Activated T-helper 17 cell treated with anti-CD3 and anti-CD28 coated beads, Interleukin-2, amount 50 U/mL, for 72 hours (primary cell): ENCODE results near the gene CCDC182. TPM values are rescaled to one million over a fixed set of nuclear protein-coding genes. Genes with fewer than 3 reads are reported as not detected.

Experiments used
- ATAC-seq: fragments of 150-1000 bp; cut with Tn5 transposase; replicated peaks from 2 replicates; pipeline ENCODE4 v1.10.0; 2021; ENCODE audit warnings: mild to moderate bottlenecking, moderate library complexity
- H3K27ac Mint-ChIP-seq: one replicate; pipeline ENCODE4 v1.8.0; 2022; ENCODE audit warnings: mixed read lengths
- H3K27me3 Mint-ChIP-seq: one replicate; pipeline ENCODE4 v1.8.0; 2022; ENCODE audit warnings: mixed read lengths
- H3K36me3 Mint-ChIP-seq: one replicate; pipeline ENCODE4 v1.8.0; 2022; ENCODE audit warnings: low read depth, mild to moderate bottlenecking, mixed read lengths
- H3K4me1 Mint-ChIP-seq: one replicate; pipeline ENCODE4 v1.8.0; 2022; ENCODE audit warnings: mixed read lengths
- H3K4me3 Mint-ChIP-seq: one replicate; pipeline ENCODE4 v1.8.0; 2022; ENCODE audit warnings: mild to moderate bottlenecking, mixed read lengths
- H3K9me3 Mint-ChIP-seq: one replicate; pipeline ENCODE4 v1.8.0; 2022; ENCODE audit warnings: mixed read lengths
- total RNA-seq, 2 donors: library from RNA; stranded (reverse); gene quantifications; one replicate each; pipeline ENCODE4 v1.2.3, GENCODE V29; 2022

CCDC182 gene
- total RNA-seq, 2 donors from 2014 or later = not detected

GRCh38 chr17:57767561-57767960 is 22.5 kb upstream of the CCDC182 start:
- no peaks in the 10 kb centered on the region for H3K4me1 Mint-ChIP-seq
- no peaks in the 10 kb centered on the region for H3K36me3 Mint-ChIP-seq
- no peaks in the 10 kb centered on the region for H3K9me3 Mint-ChIP-seq
- H3K27ac Mint-ChIP-seq = no peak overlapping the region
- H3K4me3 Mint-ChIP-seq = no peak overlapping the region
- H3K27me3 Mint-ChIP-seq = peaks cover 31% of the 10 kb centered on the region
- no peak for ATAC-seq

GRCh38 chr17:57766318-57766943 is 21.3 kb upstream of the CCDC182 start:
- no peaks in the 10 kb centered on the region for H3K36me3 Mint-ChIP-seq
- peaks cover 26% of the 10 kb centered on the region for H3K27me3 Mint-ChIP-seq
- H3K27ac Mint-ChIP-seq = no peak overlapping the region
- no peak overlapping the region for H3K4me3 Mint-ChIP-seq
- no peak for ATAC-seq
- no peaks in the 10 kb centered on the region for H3K9me3 Mint-ChIP-seq
- H3K4me1 Mint-ChIP-seq = no peaks in the 10 kb centered on the region

- no peak for ATAC-seq
- H3K27me3 Mint-ChIP-seq = peaks cover 21% of the 10 kb centered on the region
- no peaks in the 10 kb centered on the region for H3K4me1 Mint-ChIP-seq
- no peaks in the 10 kb centered on the region for H3K36me3 Mint-ChIP-seq
- H3K4me3 Mint-ChIP-seq = no peak overlapping the region
- no peak overlapping the region for H3K27ac Mint-ChIP-seq
- no peaks in the 10 kb centered on the region for H3K9me3 Mint-ChIP-seq
These were observed 17.6 kb upstream of the CCDC182 start for GRCh38 chr17:57762452-57763395.

- Mint-ChIP-seq H3K4me1 (no peaks in the 10 kb centered on the region), H3K9me3 (no peaks in the 10 kb centered on the region)
These were observed 16.8 kb upstream of the CCDC182 start for GRCh38 chr17:57761887-57762286.

DNA sequence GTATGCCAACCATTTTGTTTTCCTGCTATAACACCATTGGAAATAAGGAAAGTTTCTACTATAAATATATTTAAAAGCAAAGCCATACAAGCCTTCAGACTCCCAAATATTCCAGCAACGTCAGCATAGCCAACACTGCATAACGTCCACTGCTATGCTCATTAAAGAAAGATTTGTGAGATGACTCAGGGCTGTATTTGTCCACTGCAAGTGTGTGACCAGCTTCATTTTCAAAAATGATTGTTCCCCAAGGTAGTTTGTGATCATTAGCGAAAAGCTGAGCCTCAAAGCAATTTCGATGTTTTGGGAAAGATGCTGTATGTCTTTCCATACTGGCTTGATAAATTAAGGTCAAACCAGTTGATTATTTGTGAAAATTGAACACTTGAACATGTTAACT is 14.9 kb upstream of the CCDC182 start:
- H3K27ac Mint-ChIP-seq = no peak overlapping the region

More at GRCh38 chr17:57761887-57762286, 16.8 kb upstream of the CCDC182 start:
- no peak for ATAC-seq
- Mint-ChIP-seq H3K27me3 (peaks cover 14% of the 10 kb centered on the region), H3K27ac (no peak overlapping the region), H3K36me3 (no peaks in the 10 kb centered on the region), H3K4me3 (no peak overlapping the region)

GRCh38 chr17:57758654-57759053 is 13.6 kb upstream of the CCDC182 start:
- ATAC-seq = no peak
- Mint-ChIP-seq H3K9me3 (no peaks in the 10 kb centered on the region), H3K27me3 (peaks cover 14% of the 10 kb centered on the region), H3K36me3 (no peaks in the 10 kb centered on the region), H3K27ac (no peak overlapping the region), H3K4me1 (no peaks in the 10 kb centered on the region), H3K4me3 (no peak overlapping the region)

More for the DNA sequence above, 14.9 kb upstream of the CCDC182 start:
- no peak for ATAC-seq
- H3K36me3 Mint-ChIP-seq = no peaks in the 10 kb centered on the region
- H3K4me3 Mint-ChIP-seq = no peak overlapping the region
- H3K27me3 Mint-ChIP-seq = peaks cover 14% of the 10 kb centered on the region
- no peaks in the 10 kb centered on the region for H3K4me1 Mint-ChIP-seq
- H3K9me3 Mint-ChIP-seq = no peaks in the 10 kb centered on the region

- H3K4me1 Mint-ChIP-seq = no peaks in the 10 kb centered on the region
- H3K4me3 Mint-ChIP-seq = no peak overlapping the region
- no peaks in the 10 kb centered on the region for H3K36me3 Mint-ChIP-seq
- H3K27ac Mint-ChIP-seq = no peak overlapping the region
- ATAC-seq = no peak
- H3K27me3 Mint-ChIP-seq = peaks cover 9% of the 10 kb centered on the region
- H3K9me3 Mint-ChIP-seq = no peaks in the 10 kb centered on the region
These were observed 12.6 kb upstream of the CCDC182 start for GRCh38 chr17:57757735-57758134.

- Mint-ChIP-seq H3K27me3 (peaks cover 5% of the 10 kb centered on the region), H3K9me3 (no peaks in the 10 kb centered on the region), H3K27ac (no peak overlapping the region), H3K36me3 (no peaks in the 10 kb centered on the region), H3K4me1 (no peaks in the 10 kb centered on the region), H3K4me3 (no peak overlapping the region)
- no peak for ATAC-seq
These were observed 11.9 kb upstream of the CCDC182 start for GRCh38 chr17:57756951-57757350.

DNA sequence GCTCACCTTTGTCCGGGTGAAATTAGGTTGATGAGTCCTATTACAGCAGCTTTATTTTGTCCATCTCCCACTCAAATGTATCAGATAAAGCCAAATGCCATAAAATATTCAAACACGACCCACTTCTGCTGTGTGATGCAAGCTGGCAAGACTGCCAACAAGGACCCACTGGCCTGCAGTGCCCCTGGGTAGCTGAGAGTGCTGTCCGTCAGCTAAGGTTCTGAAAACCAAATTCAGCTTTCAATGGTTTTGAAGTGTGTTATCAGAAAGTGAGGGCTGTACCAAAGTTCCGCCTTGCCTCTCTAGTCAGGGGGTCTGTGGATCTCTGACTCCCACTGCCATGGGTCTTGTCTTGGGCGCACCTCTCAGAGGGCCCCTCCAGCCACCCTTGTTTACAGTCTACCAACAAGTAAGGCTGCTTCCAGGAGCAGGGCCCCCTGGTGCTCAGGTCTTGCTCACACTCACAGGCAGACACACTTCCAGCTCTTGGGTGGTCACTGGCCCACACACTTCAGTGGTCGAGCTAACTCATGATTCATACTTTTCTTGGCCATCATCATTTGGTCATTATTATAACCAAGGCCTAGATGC is 10.5 kb upstream of the CCDC182 start:
- no peak for ATAC-seq
- Mint-ChIP-seq H3K36me3 (no peaks in the 10 kb centered on the region), H3K27ac (no peak overlapping the region), H3K9me3 (no peaks in the 10 kb centered on the region), H3K27me3 (peaks cover under 1% of the 10 kb centered on the region), H3K4me1 (no peaks in the 10 kb centered on the region), H3K4me3 (no peak overlapping the region)

DNA sequence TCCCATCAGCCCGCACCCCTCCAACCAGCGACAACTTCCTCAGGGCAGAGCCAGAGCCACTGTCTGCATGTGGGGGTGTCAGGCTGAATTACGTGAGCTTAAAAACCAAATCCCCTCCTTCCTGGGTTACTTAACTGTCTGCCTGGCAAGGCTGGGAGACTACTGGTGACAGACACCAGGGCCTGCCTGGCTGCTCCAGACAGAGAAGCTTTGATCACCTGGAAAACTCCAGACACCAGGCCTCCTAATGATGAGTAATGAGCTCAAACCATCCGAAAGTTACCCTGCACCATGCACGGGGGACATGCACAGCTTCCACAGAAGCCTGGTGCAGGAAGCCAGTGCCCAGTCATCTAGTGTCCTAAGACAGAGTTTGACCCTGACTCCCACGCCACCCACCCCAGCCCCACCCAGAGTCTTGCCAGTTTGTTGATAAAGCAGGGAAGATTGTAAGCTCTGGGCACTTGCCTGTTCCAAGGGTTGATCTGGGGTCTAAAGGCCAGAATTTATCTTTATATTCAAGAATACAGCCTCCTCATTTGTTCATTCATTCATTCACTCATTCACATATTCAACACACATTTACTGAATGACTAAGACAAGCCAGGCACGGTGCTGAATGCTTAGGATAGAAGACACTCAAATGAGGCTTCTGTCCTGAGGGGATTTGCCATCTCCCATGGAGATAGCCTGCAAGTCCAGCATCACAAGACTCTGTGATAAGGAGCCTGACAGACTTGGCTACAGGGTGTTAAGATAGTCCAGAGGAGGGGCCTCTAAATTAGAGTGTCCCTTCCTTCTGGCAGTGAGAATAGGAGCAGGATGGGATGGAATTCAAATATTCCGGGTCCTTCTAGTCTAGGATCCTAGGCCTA is 7.2 kb upstream of the CCDC182 start:
- no peak for ATAC-seq
- H3K36me3 Mint-ChIP-seq = no peaks in the 10 kb centered on the region
- H3K9me3 Mint-ChIP-seq = no peaks in the 10 kb centered on the region
- no peak overlapping the region for H3K27ac Mint-ChIP-seq
- no peak overlapping the region for H3K4me3 Mint-ChIP-seq
- H3K27me3 Mint-ChIP-seq = no peaks in the 10 kb centered on the region
- no peaks in the 10 kb centered on the region for H3K4me1 Mint-ChIP-seq

- no peak overlapping the region for H3K27ac Mint-ChIP-seq
- no peaks in the 10 kb centered on the region for H3K27me3 Mint-ChIP-seq
- no peaks in the 10 kb centered on the region for H3K36me3 Mint-ChIP-seq
- no peak overlapping the region for H3K4me3 Mint-ChIP-seq
- H3K9me3 Mint-ChIP-seq = no peaks in the 10 kb centered on the region
- ATAC-seq = no peak
- H3K4me1 Mint-ChIP-seq = no peaks in the 10 kb centered on the region
These were observed 6.4 kb upstream of the CCDC182 start for GRCh38 chr17:57751348-57751971.

- H3K27me3 Mint-ChIP-seq = no peaks in the 10 kb centered on the region
- no peaks in the 10 kb centered on the region for H3K4me1 Mint-ChIP-seq
- H3K9me3 Mint-ChIP-seq = no peaks in the 10 kb centered on the region
- no peak overlapping the region for H3K4me3 Mint-ChIP-seq
- H3K36me3 Mint-ChIP-seq = no peaks in the 10 kb centered on the region
- H3K27ac Mint-ChIP-seq = no peak overlapping the region
- ATAC-seq = no peak
These were observed 5.8 kb upstream of the CCDC182 start for GRCh38 chr17:57750895-57751294.

DNA sequence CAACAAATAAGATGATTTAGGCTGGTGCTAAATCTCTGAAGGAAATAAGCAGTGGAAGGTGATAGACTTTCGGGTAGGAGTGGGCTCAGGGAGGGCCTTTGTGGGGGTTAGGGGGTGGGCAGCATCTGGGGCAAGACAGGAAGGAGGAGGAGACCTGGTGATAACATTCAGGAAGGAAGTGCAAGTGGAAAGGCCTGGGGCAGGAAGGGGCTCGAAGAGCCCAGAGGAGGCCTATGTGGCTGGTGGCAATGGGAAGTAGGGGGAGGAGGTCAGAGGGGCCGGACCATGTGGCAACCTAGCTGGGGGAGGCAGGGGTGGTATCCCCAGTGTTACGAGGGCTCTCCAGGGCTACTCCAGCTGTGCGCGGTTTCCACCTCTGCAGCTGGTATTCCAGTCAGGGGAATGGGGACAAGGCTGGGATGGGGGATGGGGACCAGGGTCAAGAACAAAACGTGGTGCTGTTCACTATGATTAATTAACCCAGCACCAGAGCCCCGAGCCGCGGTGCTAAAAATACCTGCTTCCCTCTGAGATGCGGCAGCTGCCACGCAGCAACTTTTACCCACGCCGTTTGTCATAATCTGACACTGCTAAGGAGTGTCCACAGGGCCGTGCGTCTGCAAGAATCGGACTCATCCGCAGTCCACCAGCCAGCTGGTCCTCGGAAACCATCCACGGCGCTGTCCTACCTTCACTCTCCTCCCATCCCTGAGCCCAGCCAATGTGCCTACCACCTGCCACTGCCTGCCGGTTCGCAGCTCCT is 5.2 kb upstream of the CCDC182 start:
- Mint-ChIP-seq H3K9me3 (no peaks in the 10 kb centered on the region), H3K4me1 (no peaks in the 10 kb centered on the region), H3K27me3 (no peaks in the 10 kb centered on the region), H3K27ac (no peak overlapping the region), H3K4me3 (no peak overlapping the region), H3K36me3 (no peaks in the 10 kb centered on the region)
- ATAC-seq = no peak
